Activated T-helper 1 cell treated with anti-CD3 and anti-CD28 coated beads, Interleukin-12 subunit alpha, Interleukin-12 subunit beta, Interleukin-2, Interleukin-4 antibody, amounts not matched to agents 30 ng/mL and 10 ng/mL and 1 ng/mL, durations not matched to agents 14 hours and 24 hours and 36 hours (primary cell): ENCODE data around the gene EI24. TPM values are rescaled to one million over a fixed set of nuclear protein-coding genes. Genes with fewer than 3 reads are reported as not detected.
"Not testable (repeated sequence)": the region's sequence is repeated elsewhere in the genome, so short reads cannot be mapped to it uniquely, and the experiment has no call there.

Experiments
- DNase-seq: peaks from one replicate; pipeline ENCODE4 v3.0.0; 2021; ENCODE audit warnings: low spot score
- H3K27ac Mint-ChIP-seq: one replicate; pipeline ENCODE4 v1.8.0; 2021; ENCODE audit warnings: mild to moderate bottlenecking, mixed read lengths
- H3K27me3 Mint-ChIP-seq: one replicate; pipeline ENCODE4 v1.8.0; 2022; ENCODE audit warnings: mild to moderate bottlenecking, moderate library complexity, mixed read lengths; ENCODE audit not compliant: insufficient read depth
- H3K36me3 Mint-ChIP-seq: one replicate; pipeline ENCODE4 v1.8.0; 2021; ENCODE audit warnings: low read depth, mixed read lengths
- H3K4me1 Mint-ChIP-seq: one replicate; pipeline ENCODE4 v1.8.0; 2021; ENCODE audit warnings: low read depth, mixed read lengths
- H3K4me3 Mint-ChIP-seq: one replicate; pipeline ENCODE4 v1.8.0; 2021; ENCODE audit warnings: mild to moderate bottlenecking, moderate library complexity, mixed read lengths
- H3K9me3 Mint-ChIP-seq: one replicate; pipeline ENCODE4 v1.8.0; 2021; ENCODE audit warnings: mixed read lengths
- intact Hi-C: fragments of 100-400 bp; cut with micrococcal nuclease; formaldehyde crosslinking; loops from one replicate; pipeline ENCODE4 v1.15.1; 2024
- total RNA-seq: library from RNA; stranded (reverse); gene quantifications from 2 replicates; pipeline ENCODE4 v1.2.3, GENCODE V29; 2022

EI24 gene
- total RNA-seq, 1 donor from 2014 or later, result 62.4 TPM

DNA sequence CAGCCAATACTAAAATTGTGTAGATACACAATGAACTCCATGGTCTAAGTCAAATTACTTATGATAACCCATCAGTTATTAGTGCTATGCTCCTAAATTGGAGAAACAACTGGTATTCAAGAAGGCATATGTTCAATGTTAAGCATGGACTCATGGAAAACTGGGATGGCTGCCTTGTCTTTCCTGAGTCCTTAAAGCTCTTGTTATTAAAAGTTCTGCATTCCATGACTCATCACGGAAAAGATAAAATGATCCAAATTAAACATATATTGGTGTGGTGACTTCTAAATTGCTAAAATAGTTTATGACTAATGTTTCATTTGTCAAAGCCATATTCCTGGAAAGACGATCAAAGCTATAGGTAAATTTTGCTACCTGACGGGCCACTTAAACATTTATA lies 9.4 kb upstream of the EI24 start:
- H3K36me3 Mint-ChIP-seq, result no peaks in the 10 kb centered on the region
- intact Hi-C loops, result loop anchor here (10.0 kb wide), 1 partner anchor 885 kb away; the partner anchor contains the start of genes SIAE and SPA17
- H3K4me3 Mint-ChIP-seq, result no peak overlapping the region
- no peaks in the 10 kb centered on the region for H3K4me1 Mint-ChIP-seq
- peaks cover 15% of the 10 kb centered on the region for H3K9me3 Mint-ChIP-seq
- H3K27ac Mint-ChIP-seq, result no peak overlapping the region
- DNase-seq, result no peak
- H3K27me3 Mint-ChIP-seq, result peaks cover 2% of the 10 kb centered on the region

DNA sequence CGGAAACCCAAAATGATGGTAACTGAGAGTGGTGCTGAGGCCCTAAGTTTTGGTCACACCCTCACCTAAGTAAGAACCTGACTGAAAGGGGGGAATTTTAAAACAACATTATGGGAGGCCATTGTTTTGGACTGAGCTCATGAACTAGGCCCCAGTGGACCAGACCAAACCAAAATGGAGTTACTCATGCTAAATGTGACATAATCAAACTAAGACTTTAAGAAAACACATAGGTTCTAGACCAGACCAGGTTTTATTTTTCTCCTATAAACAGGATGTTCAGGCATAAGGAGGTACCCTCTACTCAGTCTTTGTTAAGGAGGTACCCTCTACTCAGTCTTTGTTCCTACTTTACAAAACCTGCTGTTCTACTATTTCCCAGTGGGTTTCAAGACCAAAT lies 7.4 kb upstream of the EI24 start:
- Mint-ChIP-seq H3K4me3 (no peak overlapping the region), H3K36me3 (no peaks in the 10 kb centered on the region), H3K4me1 (no peaks in the 10 kb centered on the region), H3K9me3 (no peaks in the 10 kb centered on the region), H3K27ac (no peak overlapping the region), H3K27me3 (peaks cover 2% of the 10 kb centered on the region)
- intact Hi-C loops, result loop anchor here (10.0 kb wide), 1 partner anchor 887 kb away; the partner anchor contains the start of genes SIAE and SPA17
- DNase-seq, result no peak

DNA sequence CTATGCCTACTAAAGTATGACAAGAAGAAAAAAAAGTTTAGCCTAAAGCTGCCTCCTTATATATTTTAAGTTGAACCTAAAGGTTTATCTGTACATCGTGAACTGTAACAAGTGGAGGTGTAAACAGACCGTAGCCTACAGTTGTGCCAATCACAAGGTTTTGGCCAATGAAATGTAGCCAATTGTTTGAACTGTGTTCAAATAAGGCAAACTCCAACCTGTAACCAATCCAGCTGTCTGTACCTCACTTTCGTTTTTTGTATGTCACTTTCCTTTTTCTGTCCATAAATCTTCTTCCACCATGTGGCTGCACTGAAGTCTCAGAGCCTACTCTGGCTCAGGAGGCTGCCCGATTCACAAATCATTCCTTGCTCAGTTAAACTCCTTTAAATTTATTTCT lies 6.8 kb upstream of the EI24 start:
- Mint-ChIP-seq H3K4me3 (no peak overlapping the region), H3K36me3 (no peaks in the 10 kb centered on the region), H3K27ac (no peak overlapping the region), H3K4me1 (no peaks in the 10 kb centered on the region), H3K27me3 (peaks cover 2% of the 10 kb centered on the region), H3K9me3 (no peaks in the 10 kb centered on the region)
- intact Hi-C loops, result loop anchor here (10.0 kb wide), 1 partner anchor 888 kb away; the partner anchor contains the start of genes SIAE and SPA17
- no peak for DNase-seq

DNA sequence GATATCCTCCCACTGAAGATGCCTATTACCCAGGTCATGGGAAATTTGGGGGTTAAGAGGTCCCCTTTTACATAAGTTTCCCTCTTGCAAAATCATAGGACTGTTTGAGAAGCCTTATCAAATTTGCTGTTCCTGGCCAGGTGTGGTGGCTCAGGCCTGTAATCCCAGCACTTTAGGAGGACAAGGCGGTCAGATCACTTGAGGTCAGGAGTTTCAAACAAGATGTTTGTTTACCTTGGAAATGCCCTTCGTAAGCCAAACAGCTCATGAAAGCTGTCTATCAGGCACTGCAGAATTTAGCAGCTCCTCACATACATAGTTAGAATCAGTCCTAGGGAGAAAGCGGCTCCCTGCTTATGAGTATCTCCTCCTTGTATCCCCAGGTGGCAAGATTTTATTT lies 4.9 kb upstream of the EI24 start:
- Mint-ChIP-seq H3K4me1 (no peaks in the 10 kb centered on the region), H3K36me3 (no peaks in the 10 kb centered on the region), H3K27me3 (no peaks in the 10 kb centered on the region), H3K9me3 (no peaks in the 10 kb centered on the region), H3K27ac (no peak overlapping the region), H3K4me3 (no peak overlapping the region)
- DNase-seq, result no peak
- intact Hi-C loops, result loop anchor here (10.0 kb wide), 1 partner anchor 890 kb away; the partner anchor contains the start of genes SIAE and SPA17

DNA sequence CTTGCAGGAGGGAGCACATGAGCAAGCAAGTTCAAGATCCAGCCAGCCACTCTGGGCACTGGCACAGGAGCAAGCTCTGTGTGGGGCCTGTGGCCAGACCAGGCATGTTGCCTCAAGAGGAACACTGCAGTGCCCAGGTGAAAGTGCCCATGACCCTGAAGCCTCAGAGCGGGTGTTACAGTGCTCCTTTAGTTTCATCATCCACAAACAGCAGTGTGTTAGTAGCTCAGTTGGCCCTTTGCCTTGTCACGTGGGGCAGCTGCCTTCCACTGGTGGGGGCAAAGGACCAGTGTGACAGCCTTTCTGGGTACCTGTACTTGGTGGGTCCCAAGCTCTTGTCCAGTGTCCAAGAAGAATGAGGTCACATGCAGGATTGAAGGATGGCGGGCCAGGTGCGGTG lies 3.0 kb upstream of the EI24 start:
- Mint-ChIP-seq H3K27me3 (no peaks in the 10 kb centered on the region), H3K27ac (no peak overlapping the region), H3K36me3 (peaks cover 6% of the 10 kb centered on the region), H3K4me3 (no peak overlapping the region), H3K4me1 (peaks cover 14% of the 10 kb centered on the region), H3K9me3 (no peaks in the 10 kb centered on the region)
- no peak for DNase-seq
- intact Hi-C loops, result loop anchor here (5.0 to 10.0 kb wide), 2 partner anchors 74 to 891 kb away; partner anchors contain the start of genes SIAE and SPA17

DNA sequence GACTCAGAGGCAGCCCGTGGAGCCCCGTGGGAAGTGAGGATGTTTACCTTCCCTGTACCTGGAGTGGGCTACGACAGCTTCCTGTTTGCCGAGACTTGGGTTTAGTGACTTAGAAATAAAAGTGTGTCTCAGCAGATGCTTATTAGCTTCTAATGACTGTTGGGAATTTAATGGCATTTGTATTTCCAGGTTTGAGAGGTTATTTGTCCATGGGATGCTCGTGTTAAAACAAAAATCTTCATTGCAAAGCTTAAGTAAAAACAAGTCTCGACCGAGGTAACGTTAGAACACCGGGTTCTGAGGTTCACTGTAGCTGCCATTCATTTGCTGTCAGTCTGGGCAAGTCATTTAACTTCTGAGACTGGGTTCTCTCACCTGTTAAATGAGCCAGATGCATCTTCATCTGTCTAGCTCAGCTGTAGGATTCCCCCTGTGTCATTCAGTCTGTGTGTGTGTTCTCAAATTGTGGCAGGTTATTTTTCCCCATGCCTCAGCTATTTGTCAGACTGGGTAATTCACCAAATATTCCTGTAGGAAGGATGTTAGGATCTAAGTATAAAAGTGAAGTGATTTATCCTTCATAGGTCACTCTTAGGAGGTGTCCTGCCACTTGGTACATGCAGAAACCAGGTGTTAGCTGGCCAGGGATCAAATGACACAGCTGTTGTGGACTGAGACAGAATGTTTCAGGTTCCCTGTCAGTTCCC lies 791 bp downstream of the EI24 start:
- DNase-seq, result no peak
- Mint-ChIP-seq H3K4me1 (peaks cover 23% of the 10 kb centered on the region), H3K36me3 (peaks cover 28% of the 10 kb centered on the region), H3K4me3 (peak overlapping the region; percentile 91), H3K9me3 (no peaks in the 10 kb centered on the region), H3K27ac (peak overlapping the region; percentile 90), H3K27me3 (no peaks in the 10 kb centered on the region)
- intact Hi-C loops, result loop anchor here (1.0 to 10.0 kb wide), 10 partner anchors 22 to 895 kb away; partner anchors contain the start of genes CCDC15, CHEK1, HYLS1 and PUS3

DNA sequence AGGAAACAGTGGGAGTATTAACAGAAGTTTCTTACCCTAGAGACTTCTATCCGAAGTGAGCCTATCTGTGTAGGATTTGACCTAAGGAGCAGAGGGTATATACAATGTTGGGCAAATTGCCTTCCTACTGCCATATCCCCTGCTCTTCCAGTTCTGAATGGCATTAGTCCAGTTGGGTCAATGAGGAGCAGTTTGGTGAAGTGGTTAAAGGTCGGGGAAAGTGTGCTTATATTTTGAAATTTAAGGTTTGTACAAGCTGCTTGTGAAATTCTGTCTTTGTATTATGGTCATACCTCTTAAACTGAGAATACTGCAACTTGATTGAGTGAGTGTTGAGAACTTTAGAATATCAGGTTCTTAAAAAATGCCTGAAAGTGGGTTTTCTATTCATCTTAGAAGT lies 1.7 kb downstream of the EI24 start:
- intact Hi-C loops, result loop anchor here (5.0 kb wide), 2 partner anchors 301 to 619 kb away; partner anchors contain the start of gene CCDC15
- no peaks in the 10 kb centered on the region for H3K27me3 Mint-ChIP-seq
- H3K4me1 Mint-ChIP-seq, result peaks cover 23% of the 10 kb centered on the region
- peak overlapping the region; percentile 91 for H3K4me3 Mint-ChIP-seq
- no peak for DNase-seq
- peak overlapping the region; percentile 75 for H3K27ac Mint-ChIP-seq
- peaks cover 35% of the 10 kb centered on the region for H3K36me3 Mint-ChIP-seq
- H3K9me3 Mint-ChIP-seq, result no peaks in the 10 kb centered on the region

DNA sequence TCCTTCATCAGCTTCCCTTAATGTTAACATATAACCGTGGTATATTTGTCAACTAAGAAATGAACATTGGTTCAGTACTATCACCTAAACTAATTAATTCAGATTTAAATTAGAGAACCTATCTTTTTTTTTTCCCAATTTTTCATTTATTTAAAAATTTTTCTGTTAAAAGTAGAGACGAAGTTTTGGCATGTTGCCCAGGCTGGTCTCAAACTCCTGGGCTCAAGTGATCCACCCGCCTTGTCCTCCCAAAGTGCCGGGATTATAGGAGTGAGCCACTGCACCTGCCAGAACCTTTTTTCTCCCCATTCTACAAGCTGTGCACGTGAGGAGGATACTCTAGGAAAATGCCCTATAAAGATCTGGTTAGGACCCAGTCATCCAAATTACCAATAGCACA lies 3.6 kb downstream of the EI24 start:
- Mint-ChIP-seq H3K36me3 (peaks cover 47% of the 10 kb centered on the region), H3K9me3 (no peaks in the 10 kb centered on the region), H3K27ac (no peak overlapping the region), H3K27me3 (no peaks in the 10 kb centered on the region), H3K4me3 (no peak overlapping the region), H3K4me1 (peaks cover 23% of the 10 kb centered on the region)
- intact Hi-C loops, result loop anchor here (5.0 kb wide), 2 partner anchors 299 to 621 kb away; partner anchors contain the start of gene CCDC15
- DNase-seq, result no peak

DNA sequence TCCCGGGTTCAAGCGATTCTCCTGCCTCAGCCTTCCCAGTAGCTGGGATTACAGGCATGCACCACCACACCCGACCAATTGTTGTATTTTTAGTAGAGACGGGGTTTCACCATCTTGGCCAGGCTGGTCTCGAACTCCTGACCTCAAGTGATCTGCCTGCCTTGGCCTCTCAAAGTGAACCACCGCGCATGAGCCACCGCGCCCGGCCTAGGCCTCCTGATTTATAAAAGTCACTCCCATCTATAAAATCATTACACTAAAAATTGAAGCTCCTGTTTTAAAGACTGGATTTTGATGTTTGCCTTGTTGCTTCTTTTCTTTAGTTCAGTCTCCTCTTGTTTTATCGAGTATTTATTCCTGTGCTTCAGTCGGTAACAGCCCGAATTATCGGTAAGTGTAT lies 7.9 kb downstream of the EI24 start:
- H3K4me1 Mint-ChIP-seq, H3K27me3 Mint-ChIP-seq, intact Hi-C loops, DNase-seq, H3K9me3 Mint-ChIP-seq, H3K27ac Mint-ChIP-seq, H3K4me3 Mint-ChIP-seq: not testable (repeated sequence)
- peaks cover 54% of the 10 kb centered on the region for H3K36me3 Mint-ChIP-seq

DNA sequence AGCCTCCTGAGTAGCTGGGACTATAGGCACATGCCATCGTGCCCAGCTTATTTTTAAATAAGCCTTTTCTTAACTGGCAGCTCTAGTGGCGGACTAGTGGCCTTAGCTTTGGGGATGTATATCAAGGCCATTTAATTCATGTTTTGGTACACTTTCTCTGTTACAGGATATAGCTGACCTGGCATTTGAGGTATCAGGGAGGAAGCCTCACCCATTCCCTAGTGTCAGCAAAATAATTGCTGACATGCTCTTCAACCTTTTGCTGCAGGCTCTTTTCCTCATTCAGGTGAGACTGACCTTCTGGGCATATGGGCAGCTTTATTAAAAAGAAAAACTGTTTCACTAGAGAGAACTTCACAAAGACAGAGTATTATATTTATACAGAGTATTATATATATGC lies 9.5 kb downstream of the EI24 start:
- Mint-ChIP-seq H3K27me3 (no peaks in the 10 kb centered on the region), H3K4me1 (no peaks in the 10 kb centered on the region), H3K4me3 (no peak overlapping the region), H3K9me3 (no peaks in the 10 kb centered on the region), H3K27ac (no peak overlapping the region), H3K36me3 (peaks cover 57% of the 10 kb centered on the region)
- no peak for DNase-seq
- intact Hi-C loops, result no loop called here

DNA sequence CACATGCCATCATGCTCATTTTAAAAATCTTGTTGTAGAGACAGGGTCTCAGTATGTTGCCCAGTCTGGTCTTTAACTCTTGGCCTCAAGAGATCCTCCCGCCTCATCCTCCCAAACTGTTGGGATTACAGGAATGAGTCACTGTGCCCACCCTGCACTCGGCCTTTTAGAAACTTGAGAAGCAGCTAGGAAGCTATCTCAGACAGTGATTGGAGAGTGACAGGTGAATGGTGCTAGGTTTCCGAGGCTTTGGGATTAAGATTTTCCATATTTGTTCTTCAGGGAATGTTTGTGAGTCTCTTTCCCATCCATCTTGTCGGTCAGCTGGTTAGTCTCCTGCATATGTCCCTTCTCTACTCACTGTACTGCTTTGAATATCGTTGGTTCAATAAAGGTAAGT lies 10.5 kb downstream of the EI24 start:
- DNase-seq, result no peak
- Mint-ChIP-seq H3K4me3 (no peak overlapping the region), H3K27ac (no peak overlapping the region), H3K9me3 (no peaks in the 10 kb centered on the region), H3K4me1 (no peaks in the 10 kb centered on the region), H3K27me3 (no peaks in the 10 kb centered on the region), H3K36me3 (peaks cover 58% of the 10 kb centered on the region)
- intact Hi-C loops, result no loop called here

DNA sequence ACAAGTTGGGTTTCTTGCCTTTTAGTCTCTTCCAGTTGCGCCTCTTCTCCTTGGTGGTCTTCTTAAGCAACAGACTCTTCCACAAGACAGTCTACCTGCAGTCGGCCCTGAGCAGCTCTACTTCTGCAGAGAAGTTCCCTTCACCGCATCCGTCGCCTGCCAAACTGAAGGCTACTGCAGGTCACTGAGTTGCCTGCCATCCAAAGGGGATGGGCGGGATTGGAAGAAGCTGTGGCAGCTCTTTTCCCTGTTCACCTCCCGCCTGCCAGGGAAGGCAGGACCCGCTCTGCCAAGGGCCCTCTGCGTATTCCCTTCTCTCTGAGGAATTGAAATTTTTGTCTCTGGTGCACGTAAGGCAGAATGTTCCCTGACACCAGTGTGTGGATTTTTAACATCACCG lies 14.2 kb downstream of the EI24 start:
- intact Hi-C loops, result no loop called here
- H3K36me3 Mint-ChIP-seq, result peaks cover 35% of the 10 kb centered on the region
- no peak overlapping the region for H3K27ac Mint-ChIP-seq

DNA sequence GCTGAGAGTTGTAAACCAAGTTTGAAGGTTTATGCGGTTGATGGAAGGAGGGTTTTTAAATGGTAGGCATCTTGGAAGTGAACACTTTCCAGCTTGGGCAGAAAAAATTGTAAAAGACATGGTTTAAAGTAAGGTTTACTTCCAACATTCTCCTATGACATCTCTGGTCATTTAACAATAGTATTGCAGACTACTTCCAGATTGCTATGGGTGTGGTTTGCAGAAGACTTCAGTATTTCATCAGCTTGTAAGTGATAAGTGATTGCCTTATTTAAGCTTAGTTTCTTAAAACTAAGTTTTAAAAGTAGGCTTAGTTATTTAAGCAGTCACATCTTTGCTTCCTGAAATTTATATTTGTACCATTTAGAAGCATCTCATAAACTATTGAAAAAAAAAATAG lies 16.2 kb downstream of the EI24 start:
- H3K27me3 Mint-ChIP-seq, result no peaks in the 10 kb centered on the region
- peaks cover 28% of the 10 kb centered on the region for H3K36me3 Mint-ChIP-seq
- no peak overlapping the region for H3K27ac Mint-ChIP-seq
- no peak overlapping the region for H3K4me3 Mint-ChIP-seq
- no peak for DNase-seq
- intact Hi-C loops, result no loop called here
- H3K4me1 Mint-ChIP-seq, result peaks cover 4% of the 10 kb centered on the region
- H3K9me3 Mint-ChIP-seq, result no peaks in the 10 kb centered on the region

More for the DNA sequence above, 14.2 kb downstream of the EI24 start:
- no peak overlapping the region for H3K4me3 Mint-ChIP-seq
- no peak for DNase-seq
- H3K27me3 Mint-ChIP-seq, result no peaks in the 10 kb centered on the region
- H3K4me1 Mint-ChIP-seq, result no peaks in the 10 kb centered on the region
- no peaks in the 10 kb centered on the region for H3K9me3 Mint-ChIP-seq
